Measurements from ENCODE around the gene CDC45.
"Not testable (repeated sequence)": the region's sequence is repeated elsewhere in the genome, so short reads cannot be mapped to it uniquely, and the experiment has no call there.

Gene CDC45

GRCh38 chr22:19527861-19528417 is 48.2 kb downstream of the CDC45 start:
- DNase-seq (ENCODE audit: low spot score) = no peak

- DNase-seq (ENCODE audit: low spot score) = no peak
Observed at GRCh38 chr22:19529811-19530210, 50.1 kb downstream of the CDC45 start.

- no peak for DNase-seq (ENCODE audit: low spot score)
Observed at GRCh38 chr22:19530751-19531150, 51.0 kb downstream of the CDC45 start.

- DNase-seq (ENCODE audit: low spot score) = not testable (repeated sequence)
Observed at GRCh38 chr22:19531327-19531726, 51.6 kb downstream of the CDC45 start.

GRCh38 chr22:19533049-19533626 is 53.4 kb downstream of the CDC45 start:
- DNase-seq (ENCODE audit: low spot score) = no peak

- no peak for DNase-seq (ENCODE audit: low spot score)
Observed at GRCh38 chr22:19533857-19534256, 54.1 kb downstream of the CDC45 start.

- no peak for DNase-seq (ENCODE audit: low spot score)
Observed at GRCh38 chr22:19535001-19535400, 55.3 kb downstream of the CDC45 start.

GRCh38 chr22:19536564-19536963 is 56.8 kb downstream of the CDC45 start:
- DNase-seq (ENCODE audit: low spot score) = no peak

- no peak for DNase-seq (ENCODE audit: low spot score)
Observed at GRCh38 chr22:19537941-19538488, 58.3 kb downstream of the CDC45 start.

- no peak for DNase-seq (ENCODE audit: low spot score)
Observed at GRCh38 chr22:19540394-19540793, 60.7 kb downstream of the CDC45 start.

GRCh38 chr22:19543970-19544708 is 64.4 kb downstream of the CDC45 start:
- no peak for DNase-seq (ENCODE audit: low spot score)

GRCh38 chr22:19545935-19546207 is 66.2 kb downstream of the CDC45 start:
- DNase-seq (ENCODE audit: low spot score) = no peak

- DNase-seq (ENCODE audit: low spot score) = no peak
Observed at GRCh38 chr22:19546680-19547079, 67.0 kb downstream of the CDC45 start.

GRCh38 chr22:19547620-19548019 is 67.9 kb downstream of the CDC45 start:
- DNase-seq (ENCODE audit: low spot score) = no peak

- DNase-seq (ENCODE audit: low spot score) = not testable (repeated sequence)
Observed at GRCh38 chr22:19548427-19548826, 68.7 kb downstream of the CDC45 start.

- DNase-seq (ENCODE audit: low spot score) = no peak
Observed at GRCh38 chr22:19548964-19549363, 69.2 kb downstream of the CDC45 start.

GRCh38 chr22:19549428-19549827 is 69.7 kb downstream of the CDC45 start:
- DNase-seq (ENCODE audit: low spot score) = no peak

GRCh38 chr22:19550382-19550781 is 70.7 kb downstream of the CDC45 start:
- no peak for DNase-seq (ENCODE audit: low spot score)

- DNase-seq (ENCODE audit: low spot score) = no peak
Observed at GRCh38 chr22:19553201-19553600, 73.5 kb downstream of the CDC45 start.

- no peak for DNase-seq (ENCODE audit: low spot score)
Observed at GRCh38 chr22:19554834-19555404, 75.2 kb downstream of the CDC45 start.

- no peak for DNase-seq (ENCODE audit: low spot score)
Observed at GRCh38 chr22:19555651-19556050, 75.9 kb downstream of the CDC45 start.

- DNase-seq (ENCODE audit: low spot score) = no peak
Observed at GRCh38 chr22:19556963-19557545, 77.3 kb downstream of the CDC45 start.

GRCh38 chr22:19559324-19559811 is 79.6 kb downstream of the CDC45 start:
- DNase-seq (ENCODE audit: low spot score) = no peak

All from germinal center (tissue), 1 donor.